ENCODE results near the gene BDKRB2.

- no peak for TF ChIP-seq CTCF (conservative IDR thresholded peaks at IDR 0.05)
- TF ChIP-seq EZH2 (IDR thresholded peaks at IDR 0.05; ENCODE audit: low read depth): no peak
These were observed 12.7 kb upstream of the BDKRB2 start for GRCh38 chr14:96191841-96192462.

Data from PC-9 (cell line).